CD4-positive, alpha-beta T cell treated with Interleukin-17A for 1 hour (primary cell): ENCODE results near the gene SPATA13.

Experiments used
- DNase-seq: peaks from one replicate; pipeline ENCODE4 v3.0.0-alpha.2; 2020

SPATA13 gene

DNA sequence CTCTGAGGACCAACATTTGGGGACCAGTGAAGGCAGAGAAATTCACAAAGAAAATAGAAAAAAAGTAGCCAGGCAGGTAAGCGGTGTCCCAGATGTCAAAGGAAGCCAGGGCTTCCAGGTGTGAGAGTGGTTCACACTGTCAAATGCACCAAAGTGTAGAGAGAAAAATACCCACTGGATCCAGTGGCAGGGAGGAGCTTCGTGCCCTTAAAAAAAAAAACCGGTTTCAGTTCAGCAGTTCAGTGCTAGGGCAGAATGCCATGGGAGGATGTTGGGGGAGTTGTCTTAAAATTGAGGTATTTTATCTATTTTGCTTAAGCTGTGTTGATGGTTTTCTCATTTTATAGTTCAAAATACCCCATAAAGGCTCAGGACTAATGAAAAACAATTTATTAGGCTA, 101.0 kb downstream of the SPATA13 start:
- peak; percentile 74 for DNase-seq

- DNase-seq = no peak
Measured at GRCh38 chr13:24263632-24264031, 103.1 kb downstream of the SPATA13 start.

- DNase-seq = peak; percentile 89
Measured at GRCh38 chr13:24264976-24265375, 104.5 kb downstream of the SPATA13 start.

DNA sequence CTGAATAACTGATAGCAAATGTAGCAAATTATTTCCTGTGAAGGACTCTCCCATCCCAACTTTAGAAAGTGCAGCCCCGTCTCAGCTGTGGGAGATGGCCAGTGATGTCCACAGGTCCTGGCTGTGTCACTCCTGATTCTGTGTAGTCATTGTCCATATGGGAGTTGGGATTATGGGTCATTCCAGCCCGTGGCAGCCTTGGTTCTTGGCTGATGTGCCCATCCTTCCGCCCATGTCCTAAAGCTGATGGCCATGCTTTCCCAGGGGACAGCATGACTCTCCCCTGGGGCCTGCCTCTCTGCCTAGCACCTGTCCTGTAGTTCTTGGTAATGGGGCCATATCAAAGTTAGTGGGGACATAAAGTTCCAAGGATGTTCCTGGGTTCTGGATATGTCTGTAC, 104.9 kb downstream of the SPATA13 start:
- no peak for DNase-seq

DNA sequence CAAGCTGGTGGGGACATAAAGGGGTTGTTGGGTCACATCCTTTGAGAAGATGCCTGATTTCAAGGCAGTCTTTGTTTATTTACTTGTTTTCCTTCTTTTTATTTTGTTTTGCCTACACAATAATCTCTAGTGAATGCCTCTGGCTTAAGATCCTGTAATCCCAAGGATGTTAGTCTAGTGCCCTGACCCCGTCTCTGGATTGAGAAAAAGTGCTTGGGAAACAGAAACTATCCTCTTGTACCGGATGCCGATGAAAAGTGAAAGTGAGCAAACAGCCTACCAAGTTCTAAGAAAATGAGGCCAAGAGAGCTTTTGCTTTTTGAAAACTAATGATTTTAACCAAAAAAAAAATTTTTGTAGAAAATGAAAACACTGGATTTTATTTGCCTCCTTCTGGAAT, 106.8 kb downstream of the SPATA13 start:
- DNase-seq = peak; percentile 73

GRCh38 chr13:24267801-24268200, 107.3 kb downstream of the SPATA13 start:
- no peak for DNase-seq

DNA sequence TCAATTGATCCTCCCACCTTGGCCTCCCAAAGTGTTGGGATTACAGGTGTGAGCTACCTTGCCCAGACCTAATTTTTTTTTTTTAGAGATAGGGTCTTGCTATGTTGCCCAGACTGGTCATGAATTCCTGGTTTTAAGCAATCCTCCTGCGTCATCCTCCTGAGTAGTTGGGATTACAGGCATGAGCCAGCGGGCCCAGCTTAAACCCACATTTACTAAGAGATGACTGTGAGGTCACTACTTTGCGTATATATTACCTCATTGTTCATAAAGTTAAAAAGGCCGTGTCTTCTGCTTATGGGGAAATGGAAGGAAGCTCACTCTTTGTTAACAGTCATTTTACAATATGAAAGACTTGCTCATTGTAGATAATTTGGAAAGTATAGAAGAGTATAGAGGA, 109.3 kb downstream of the SPATA13 start:
- no peak for DNase-seq

GRCh38 chr13:24270639-24271141, 110.2 kb downstream of the SPATA13 start:
- DNase-seq = peak; percentile 87

GRCh38 chr13:24271231-24271600, 110.7 kb downstream of the SPATA13 start:
- DNase-seq = no peak

DNA sequence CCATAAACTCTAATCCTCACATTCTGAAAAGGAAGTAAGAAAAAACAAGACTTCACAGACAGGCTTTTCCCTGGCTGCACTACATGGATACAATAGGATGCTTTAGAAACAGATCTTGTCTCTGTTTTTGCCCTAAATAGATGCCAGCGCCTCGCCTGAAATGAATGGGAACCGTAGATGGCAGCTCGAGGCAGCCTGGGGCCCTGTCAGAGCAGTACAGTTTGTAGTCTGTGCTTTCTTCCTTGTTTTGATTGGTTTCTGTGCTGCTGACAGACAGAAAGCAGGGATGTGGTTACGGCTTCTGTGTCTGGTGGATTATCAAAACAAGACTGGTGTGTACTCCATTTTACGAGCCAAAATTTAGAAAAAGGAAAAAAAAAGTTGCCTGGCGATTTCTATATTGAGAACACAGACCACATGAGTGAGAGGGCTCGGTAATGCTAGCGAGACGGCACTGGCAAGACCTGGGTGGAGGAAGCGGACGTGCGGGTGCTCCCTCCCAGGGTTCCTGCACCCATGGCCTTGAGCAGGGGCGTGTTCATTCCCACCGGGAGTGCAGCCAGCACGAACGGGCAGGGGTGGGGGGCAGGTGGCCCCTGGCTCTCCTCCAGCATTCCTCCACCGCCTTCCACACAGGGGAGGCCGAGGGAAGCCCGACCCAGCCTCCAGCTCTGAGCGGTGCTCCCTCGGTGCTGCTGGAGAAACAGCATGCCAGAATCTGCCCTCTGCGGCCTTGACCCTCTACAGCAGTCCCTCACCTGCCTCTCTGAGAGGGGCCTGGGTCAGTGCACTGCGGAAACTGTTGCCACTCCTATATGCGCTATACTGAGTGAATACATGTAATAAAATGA, 111.3 kb downstream of the SPATA13 start:
- DNase-seq = peak; percentile 93

- DNase-seq = peak; percentile 45
Measured at GRCh38 chr13:24272452-24273161, 112.1 kb downstream of the SPATA13 start.

GRCh38 chr13:24273926-24274325, 113.4 kb downstream of the SPATA13 start:
- DNase-seq = no peak

- peak; percentile 89 for DNase-seq
Measured at GRCh38 chr13:24274452-24275021, 114.0 kb downstream of the SPATA13 start.

- no peak for DNase-seq
Measured at GRCh38 chr13:24275041-24275440, 114.5 kb downstream of the SPATA13 start.

DNA sequence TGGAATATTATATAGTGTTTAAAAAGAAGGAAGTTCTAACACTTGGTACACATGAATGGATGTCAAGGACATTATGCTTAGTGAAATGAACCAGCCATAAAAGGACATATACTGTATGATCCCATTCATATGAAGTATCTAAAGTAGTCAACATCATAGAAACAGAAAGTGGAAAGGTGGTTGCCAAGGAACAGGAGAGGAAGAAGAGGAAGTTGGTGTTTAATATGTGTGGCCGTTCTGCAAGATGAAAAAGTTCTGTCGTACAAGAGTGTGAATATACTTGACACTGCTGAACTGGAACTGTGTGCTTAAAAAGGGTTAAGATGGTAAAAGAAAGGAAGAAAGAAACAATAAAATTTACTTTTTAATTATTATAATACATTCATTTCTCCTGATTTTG, 115.8 kb downstream of the SPATA13 start:
- peak; percentile 76 for DNase-seq

GRCh38 chr13:24276861-24277260, 116.3 kb downstream of the SPATA13 start:
- no peak for DNase-seq

- no peak for DNase-seq
Measured at GRCh38 chr13:24277761-24278160, 117.2 kb downstream of the SPATA13 start.

GRCh38 chr13:24279327-24280110, 119.0 kb downstream of the SPATA13 start:
- no peak for DNase-seq

- no peak for DNase-seq
Measured at GRCh38 chr13:24280720-24281119, 120.2 kb downstream of the SPATA13 start.

DNA sequence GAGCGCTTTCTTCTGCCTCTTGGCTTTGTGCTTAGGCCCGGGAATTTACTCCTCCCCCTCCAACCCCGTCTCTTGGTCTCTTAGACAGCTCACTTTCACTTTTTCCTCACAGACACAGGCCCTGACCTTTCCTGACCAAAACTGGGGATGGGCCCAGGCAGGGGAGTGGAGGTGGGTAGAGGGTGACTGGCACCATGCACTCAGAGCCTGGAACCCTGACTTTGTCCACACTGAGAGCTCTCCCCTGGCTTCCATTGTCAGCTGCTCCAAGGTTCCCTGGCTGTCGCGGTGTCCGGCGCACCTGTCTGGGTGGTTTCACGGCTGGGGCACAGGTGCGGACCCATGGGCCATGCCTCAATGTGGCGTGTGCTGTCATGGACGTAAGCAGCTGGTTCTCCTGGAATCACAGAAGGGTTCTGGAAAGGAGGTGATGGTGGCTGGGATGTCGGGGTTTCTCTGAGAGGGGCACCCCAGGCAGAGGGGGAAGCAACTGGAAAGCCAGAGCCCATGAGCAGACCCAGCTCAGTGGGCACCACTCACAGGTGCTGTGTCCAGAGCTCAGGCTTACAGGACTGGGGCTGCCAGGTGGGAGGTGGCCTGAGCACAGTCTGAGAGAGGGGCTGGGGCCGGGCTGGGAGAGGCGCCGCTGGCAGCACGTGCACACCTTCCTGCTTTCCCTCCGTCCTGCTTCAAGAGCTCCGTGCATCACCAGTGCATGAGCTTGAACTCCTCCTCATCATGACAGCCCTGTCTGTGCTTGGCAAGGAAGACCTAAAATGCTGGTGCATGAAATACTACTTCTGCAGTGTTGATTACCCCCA, 120.9 kb downstream of the SPATA13 start:
- DNase-seq = no peak

GRCh38 chr13:24282256-24282655, 121.7 kb downstream of the SPATA13 start:
- no peak for DNase-seq
